GM21381 (cell line): Measurements from ENCODE around the gene DPF1.
"Not testable (repeated sequence)": the region's sequence is repeated elsewhere in the genome, so short reads cannot be mapped to it uniquely, and the experiment has no call there.

Experiments
- ATAC-seq: cut with Tn5 transposase; IDR thresholded peaks from one replicate; pipeline ENCODE4 v1.9.1; 2021; ENCODE audit warnings: mild to moderate bottlenecking, moderate library complexity; ENCODE audit not compliant: unreplicated experiment

The DPF1 gene

DNA sequence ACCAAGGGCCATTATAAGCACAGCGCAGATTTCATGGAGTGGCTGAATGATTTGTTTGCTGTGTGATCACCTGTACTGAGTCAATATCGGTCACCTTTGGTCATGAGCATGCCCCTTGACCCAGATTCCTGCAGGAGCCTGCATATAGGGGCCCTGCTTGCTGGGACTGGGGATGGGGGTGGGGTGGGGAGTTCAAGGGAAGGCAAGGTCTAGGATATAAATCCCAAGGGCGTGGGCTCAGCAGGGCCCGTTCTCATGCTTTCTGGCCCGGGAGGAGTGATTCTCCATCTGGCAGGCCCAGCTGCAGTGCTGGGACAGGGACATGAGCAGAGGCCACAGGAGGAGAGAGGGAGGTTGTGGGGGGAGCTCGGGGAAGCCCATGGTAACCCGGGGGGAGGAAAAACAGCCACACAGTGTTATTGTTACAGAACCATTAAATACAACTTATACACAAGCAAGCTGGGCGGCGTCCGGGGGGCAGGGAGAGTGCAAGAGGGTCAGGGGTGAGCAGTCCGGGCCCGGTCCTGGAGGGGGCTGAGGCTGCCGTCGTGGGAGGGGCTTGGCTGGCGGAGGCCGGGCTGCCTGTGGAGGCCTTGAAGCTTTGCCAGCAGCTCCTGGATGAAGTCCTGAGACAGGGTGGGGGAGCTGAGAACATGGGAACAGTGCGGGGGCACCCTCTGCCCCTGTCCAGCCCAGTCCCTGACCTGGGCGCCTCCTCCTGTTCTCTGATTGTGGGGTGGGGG is 27.0 kb upstream of the DPF1 start:
- ATAC-seq, result no peak

GRCh38 chr19:38250428-38250820 is 26.4 kb upstream of the DPF1 start:
- no peak for ATAC-seq

DNA sequence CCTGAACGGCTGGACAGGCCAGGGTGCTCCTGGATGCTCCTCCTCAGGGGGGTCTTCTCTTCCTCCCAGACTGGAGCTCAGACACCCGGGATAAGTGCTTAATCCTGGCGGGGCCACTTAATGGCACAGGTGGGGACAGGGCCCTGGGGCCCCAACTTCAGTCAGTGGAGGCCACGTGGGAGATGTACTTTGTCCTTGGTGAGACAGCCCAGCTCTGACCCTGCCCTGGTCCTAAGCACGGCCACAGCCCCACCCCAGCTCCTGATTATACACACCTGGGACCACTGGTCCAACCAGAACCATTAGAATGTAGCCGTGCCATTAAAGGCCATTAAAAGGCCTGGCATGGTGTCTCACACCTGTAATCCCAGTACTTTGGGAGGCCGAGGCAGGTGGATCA is 24.4 kb upstream of the DPF1 start:
- no peak for ATAC-seq

DNA sequence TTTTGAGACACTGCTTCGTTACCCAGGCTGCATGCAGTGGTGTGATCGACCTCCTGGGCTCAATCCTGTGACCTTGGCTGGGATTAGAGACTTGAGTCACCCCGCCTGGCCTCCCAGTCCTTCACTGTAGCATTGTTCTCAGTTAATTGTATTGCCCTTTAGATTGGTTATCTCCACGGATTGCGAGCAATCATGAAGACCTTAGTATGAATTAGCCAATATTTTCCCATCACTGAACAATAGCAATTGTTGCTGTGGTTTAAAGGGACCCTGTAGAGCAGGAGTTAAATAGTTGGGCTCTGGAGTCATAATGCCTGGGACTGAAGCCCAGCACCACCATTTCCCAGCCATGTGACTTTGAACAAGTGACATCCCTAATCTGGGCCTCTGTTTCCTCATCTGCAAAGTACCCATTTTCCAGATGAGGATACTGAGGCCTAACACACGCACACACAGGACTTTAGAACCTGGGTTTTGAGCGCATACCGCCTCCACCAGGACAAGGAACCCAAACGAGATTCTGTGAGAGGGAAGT is 23.8 kb upstream of the DPF1 start:
- ATAC-seq, result no peak

DNA sequence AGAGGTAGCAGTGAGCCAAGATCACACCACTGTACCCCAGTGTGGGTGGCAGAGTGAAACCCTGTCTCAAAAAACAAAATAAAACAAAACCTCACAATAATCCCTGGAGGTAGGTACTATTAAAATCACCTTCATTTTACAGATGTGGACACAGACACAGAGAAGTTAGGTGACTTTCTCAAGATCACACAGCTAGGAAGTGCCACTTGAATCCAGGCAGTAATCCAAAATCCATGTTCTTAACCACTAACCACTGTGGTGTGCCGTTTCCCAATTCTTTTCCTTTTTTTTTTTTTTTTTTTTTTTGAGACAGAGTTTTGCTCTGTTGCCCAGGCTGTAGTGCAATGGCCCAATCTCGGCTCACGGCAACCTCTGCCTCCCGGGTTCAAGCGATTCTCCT is 23.1 kb upstream of the DPF1 start:
- no peak for ATAC-seq

DNA sequence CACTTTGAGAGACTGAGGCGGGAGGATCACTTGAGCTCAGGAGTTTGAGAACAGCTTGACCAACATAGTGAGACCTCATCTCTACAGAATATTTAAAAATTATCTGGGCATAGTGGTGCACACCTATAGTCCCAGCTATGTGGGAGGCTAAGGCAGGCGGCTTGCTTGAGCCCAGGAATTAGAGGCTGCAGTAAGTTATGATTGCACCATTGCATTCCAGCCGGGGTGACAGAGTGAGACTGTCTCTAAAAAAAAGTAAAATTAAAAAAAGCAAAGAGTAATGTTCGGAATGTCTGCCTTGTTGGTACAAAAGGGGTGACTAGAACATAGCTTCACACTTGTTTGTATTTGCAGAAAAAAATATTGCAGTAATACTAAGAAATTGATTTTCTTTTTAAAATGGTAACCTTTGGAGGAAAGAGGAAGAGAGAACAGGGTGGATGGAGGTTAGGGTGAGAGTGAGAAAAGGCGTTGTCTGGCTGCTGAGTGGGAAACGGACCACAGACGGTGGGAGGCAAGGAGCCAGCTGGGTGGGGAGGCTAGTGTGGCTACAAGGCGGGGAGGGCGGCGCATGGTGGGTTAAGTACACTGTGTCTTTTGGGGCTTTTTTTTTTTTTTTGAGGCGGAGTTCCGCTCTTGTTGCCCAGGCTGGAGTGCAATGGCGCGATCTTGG is 21.9 kb upstream of the DPF1 start:
- ATAC-seq, result no peak

- no peak for ATAC-seq
Measured at GRCh38 chr19:38243279-38243673, 19.3 kb upstream of the DPF1 start.

DNA sequence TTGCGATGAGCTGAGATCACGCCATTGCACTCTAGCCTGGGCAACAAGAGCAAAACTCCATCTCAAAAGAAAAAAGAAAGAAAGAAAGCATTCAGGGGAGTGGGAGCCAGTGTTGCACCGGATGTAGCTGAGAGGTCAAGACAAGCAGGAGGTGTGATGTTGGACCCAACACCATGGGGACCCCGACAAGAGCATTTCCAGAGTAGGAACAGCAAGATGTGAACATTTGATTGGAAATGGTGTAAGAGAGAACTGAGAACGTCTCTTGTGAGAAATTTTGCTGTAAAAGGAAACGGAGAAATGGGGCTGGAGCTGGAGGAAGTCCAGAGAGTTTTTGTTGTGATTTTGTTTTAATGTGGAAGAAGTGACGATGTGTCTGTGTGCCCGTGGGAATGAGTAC is 15.8 kb upstream of the DPF1 start:
- no peak for ATAC-seq

- no peak for ATAC-seq
Measured at GRCh38 chr19:38234615-38235014, 10.6 kb upstream of the DPF1 start.

DNA sequence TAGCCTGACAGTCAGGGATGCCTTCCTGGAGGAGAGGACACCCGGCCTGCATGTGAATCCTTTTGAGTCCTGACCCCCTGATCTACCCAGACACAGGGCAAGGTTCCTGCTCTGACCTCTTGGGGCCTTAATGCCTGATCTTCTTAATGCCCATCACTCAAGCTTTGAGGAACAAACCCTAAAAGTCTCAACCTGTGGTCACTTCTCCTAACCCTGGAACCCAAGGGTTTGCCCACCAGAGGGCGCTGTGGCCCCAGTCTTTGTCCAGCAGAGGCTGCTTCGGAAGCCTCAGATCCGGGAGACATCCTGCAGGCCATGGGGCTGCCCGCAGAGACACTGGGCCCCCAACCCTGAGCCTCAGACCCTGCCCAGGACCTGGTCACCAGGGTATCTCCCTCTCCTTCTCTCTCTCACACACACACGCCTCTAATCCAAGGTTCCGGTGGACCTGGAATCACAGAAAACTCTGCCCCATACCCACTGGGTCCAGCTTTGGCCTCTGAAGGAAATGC is 9.8 kb upstream of the DPF1 start:
- ATAC-seq, result no peak

DNA sequence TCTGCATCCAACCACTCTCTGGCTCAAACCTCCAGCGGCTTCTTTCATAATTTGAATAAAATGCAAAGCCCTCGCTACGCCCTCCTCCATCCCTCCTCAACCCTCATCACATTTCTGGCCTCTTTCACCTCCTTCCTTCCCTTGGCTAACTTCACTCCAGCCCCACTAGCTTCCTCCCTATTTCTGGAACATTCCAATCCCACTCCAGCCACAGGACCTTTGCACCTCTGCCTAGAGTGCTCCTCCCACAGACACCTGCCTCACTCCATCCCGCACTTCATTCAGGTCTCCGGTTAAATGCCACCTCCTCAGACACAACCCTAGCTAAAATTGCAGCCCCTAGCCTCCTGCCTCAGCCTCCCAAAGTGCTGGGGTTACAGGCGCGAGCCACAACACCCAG is 7.9 kb upstream of the DPF1 start:
- no peak for ATAC-seq

DNA sequence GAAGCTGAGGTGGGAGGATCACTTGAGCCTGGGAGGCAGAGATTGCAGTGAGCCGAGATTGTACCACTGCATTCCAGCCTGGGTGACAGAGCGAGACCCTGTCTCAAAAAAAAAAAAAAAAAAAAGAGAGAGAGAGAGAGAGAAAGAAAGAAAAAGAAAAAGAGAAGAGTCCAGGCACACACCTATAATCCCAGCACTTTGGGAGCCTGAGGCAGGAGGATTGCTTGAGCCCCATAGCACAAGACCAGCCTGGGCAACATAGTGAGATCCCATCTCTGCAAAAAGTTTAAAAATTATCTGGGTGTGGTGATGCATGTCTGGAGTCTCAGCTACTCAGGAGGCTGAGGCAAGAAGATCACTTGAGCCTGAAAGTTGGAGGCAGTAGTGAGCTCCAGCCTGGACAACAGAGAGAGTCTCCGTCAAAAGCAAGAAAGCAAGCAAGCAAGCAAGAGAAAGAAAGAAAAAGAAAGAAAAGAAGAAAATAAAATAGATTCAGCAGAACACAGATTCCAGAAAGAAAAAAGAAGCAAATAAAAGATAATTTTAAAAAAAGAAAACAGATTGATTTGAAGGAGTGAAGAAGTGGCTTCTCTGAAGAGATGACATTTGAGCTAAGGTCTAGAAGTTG is 6.6 kb upstream of the DPF1 start:
- not testable (repeated sequence) for ATAC-seq

- ATAC-seq, result peak; percentile 65
Measured at GRCh38 chr19:38229585-38230073, 5.6 kb upstream of the DPF1 start.

DNA sequence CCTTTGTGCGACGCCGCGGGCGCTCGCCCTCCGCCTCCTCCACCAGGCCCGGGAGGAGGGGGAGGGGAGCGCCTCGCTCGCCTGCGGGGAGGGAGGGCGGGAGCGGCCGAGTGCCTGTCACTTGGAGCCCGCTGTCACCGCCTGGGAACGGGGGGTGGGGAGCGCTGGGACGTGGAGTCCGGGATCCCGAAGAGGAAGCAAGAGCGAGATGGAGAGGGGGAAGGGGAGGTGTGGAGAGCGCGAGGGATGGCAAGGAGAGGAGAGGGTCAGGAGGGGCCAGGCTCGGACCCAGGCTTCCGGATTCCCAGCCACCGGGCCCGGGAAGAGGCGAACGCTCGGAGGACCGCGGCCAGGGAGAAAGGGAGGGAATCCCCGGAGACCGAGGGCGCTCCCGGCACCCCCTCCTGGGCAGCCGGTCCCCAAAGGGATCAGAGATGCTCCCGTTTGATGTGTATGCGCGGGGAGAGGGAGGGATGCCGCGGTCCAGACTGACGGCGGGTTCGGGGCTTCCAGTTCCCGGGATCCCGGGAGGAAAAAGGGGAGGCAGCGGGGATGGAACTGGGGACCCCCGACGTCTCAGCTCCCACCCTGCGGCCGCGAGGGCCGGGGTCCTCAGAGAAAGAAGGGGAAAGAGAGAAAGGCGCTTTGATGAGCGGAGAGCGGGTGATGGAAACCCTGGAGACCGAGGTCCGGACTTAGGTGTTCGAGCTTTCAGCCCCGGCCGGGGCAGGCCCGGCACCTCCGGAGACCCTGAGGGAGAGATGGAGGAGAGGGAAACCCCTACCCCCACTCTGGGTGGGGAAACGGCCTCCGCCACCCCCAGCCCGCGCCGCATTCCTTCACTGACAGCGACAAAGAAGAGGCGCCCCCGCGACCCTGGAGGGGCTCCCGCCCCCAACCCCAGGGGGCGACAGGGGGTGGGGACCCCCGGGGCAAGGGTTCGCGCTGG is 4.7 kb upstream of the DPF1 start:
- ATAC-seq, result no peak

GRCh38 chr19:38228005-38228377 is 4.0 kb upstream of the DPF1 start:
- ATAC-seq, result no peak

- no peak for ATAC-seq
Measured at GRCh38 chr19:38227287-38228004, 3.4 kb upstream of the DPF1 start.

- ATAC-seq, result not testable (repeated sequence)
Measured at GRCh38 chr19:38224863-38225218, 819 bp upstream of the DPF1 start.

GRCh38 chr19:38223617-38224013 is 407 bp downstream of the DPF1 start:
- ATAC-seq, result no peak

- ATAC-seq, result no peak
Measured at GRCh38 chr19:38223119-38223523, 901 bp downstream of the DPF1 start.
